ENCODE measurements around the gene SRXN1.
A peak's percentile ranks its signal among the peaks of the same experiment; 100 is the strongest.
"Not testable (repeated sequence)": the region's sequence is repeated elsewhere in the genome, so short reads cannot be mapped to it uniquely, and the experiment has no call there.

Gene SRXN1

DNA sequence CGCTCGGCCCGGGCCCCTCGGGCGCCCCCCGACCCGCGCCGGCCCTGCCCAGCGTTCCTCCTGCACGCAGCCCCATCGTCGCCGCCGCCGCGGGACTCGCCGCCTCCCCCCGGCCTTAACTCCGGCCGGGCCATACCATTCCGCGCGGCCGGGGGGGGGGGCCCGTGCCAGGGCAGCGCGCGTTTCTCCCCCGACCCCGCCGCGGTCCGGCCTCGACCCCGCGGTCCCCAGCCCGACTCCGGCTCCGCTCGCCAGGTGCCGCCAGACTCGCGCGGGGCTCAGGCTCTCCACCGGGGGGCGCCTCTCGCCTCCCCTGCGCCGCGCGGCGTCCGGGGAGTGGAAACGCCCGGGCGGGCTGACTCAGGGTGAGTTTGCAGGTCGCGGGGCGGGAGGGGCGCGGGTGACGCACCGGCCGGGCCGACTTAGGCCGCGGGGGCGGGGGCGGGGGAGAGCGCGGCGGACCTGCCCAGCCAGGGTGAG, at the start of gene SRXN1:
Gene SRXN1, minus strand, starts transcription at position 91 of the 480 bp plus-strand sequence. Its CDS starts 15 bp downstream, at position 76.
- DNase-seq (ENCODE audit: low read depth in 3 of 3): peak; percentile 63 to 80 (median 68)

DNA sequence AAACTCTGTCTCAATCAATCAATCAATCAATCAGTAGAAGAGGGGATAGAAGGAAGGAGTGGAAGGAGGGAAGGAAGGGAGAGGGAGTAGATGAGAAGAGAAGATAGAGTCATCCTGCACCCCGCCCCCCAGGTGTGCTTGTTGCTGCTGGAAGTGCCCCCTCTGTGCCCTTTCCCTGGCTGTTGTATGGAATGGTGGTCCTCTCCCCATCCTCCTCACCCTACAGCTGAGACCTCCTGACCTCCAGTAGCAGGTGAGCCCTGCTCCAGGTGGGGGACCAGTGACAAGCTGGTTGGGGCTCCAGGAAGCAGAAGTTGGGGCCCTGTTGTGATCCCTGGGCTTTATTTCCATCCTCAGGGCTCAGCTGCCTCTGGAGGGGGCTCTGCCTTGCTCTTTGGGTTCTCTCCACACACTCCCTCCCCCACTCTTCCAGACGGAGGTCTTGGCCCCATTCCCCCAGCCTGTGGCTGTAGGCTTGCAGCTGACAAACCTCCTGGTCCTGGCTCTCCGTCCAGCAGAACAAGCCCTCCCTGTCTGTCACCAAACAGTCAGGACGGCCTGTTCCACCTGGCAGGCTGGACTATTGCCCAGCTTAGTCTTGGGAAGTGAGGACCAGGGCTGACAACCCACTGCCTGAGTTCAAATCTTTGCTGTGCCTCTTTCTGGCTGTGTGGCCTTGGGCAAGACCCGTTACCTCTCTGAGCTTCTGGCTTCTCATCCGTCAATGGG, 48.6 kb upstream of the SRXN1 start:
- no peak for DNase-seq (ENCODE audit: low read depth in 3 of 3)

DNA sequence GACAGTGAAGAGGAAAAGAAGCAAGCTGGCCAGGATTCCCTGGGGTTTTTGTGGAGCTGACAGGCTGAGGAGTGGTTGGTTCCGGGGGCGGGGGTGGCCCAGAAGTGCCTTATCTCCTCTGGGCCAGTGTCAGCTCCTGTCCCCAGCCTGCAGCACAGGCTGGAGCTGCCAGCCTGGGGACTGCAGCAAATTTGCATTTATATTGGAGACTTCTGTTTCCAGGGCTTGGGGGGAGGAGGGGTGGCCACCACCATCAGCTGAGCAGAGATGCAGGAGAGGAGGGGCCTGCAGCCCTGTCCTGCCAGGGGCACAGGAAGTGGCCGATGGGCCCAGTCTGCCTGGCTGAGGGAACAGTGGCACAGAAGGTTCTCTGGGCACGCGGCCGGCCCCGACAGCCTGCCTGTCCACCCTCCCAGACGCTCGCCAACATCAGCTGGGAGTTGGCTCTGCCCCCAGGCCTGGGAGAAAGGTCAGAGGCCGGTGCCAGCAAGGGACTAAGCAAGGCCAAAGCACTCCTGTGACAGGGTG, 46.9 kb upstream of the SRXN1 start:
- no peak for DNase-seq (ENCODE audit: low read depth in 3 of 3)

DNA sequence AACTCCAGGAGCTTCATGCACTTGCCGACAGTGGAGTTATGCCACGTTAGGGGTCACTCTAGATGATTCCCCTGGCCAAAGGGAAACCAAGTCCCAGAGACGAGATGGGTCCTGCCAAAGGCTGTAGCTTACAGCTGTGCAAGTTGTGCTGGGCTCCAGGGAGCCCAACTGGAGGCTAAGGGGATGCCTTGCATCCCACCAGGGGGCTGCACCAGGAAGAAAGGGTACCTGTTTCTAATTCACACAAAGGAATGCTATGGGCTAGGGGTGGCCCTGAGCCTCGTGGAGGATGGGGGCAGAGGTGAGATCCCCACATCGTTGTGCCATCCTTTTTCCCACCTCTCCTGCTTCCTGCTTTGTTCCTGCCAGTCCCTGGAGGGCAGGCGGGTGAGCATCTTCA, 46.3 kb upstream of the SRXN1 start:
- no peak for DNase-seq (ENCODE audit: low read depth in 3 of 3)

DNA sequence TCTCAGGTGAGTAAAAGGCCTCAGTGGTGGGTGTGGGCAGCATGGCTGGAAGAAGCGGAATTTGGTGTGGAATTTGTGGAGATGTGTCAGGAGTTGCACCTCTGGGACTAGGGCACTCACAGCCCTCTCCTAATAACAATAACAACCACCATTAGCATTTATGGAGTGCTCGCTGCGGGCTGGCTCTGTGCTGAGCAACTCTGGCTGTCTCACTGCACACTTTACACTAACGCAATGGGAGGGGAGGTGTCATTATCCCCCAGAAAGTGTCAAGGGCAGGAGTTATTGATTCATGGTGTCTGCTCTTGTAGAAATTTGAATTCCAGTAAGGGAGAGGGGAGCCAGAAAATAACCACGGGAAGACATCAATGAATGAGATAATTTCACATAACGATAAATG, 45.3 kb upstream of the SRXN1 start:
- no peak for DNase-seq (ENCODE audit: low read depth in 3 of 3)

DNA sequence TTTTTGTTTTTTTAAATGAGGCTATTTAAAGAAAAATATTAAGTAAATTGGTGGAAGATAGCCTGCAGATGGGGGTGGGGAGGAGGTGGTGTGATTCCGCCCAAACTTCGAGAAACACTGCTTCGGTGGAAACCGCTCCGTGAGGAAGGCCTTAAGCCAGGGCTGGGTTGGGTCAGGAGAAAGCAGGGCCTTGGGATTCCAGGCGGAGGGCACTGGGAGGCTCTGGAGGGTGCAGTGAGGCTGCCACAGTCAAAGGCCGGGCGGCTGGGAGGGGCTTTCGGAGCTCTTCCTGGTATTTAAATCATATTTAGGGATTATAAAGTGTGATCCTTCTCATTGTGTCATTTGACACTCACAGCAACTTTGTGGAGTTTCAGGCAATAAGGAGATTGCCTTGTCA, 44.8 kb upstream of the SRXN1 start:
- no peak for DNase-seq (ENCODE audit: low read depth in 3 of 3)

DNA sequence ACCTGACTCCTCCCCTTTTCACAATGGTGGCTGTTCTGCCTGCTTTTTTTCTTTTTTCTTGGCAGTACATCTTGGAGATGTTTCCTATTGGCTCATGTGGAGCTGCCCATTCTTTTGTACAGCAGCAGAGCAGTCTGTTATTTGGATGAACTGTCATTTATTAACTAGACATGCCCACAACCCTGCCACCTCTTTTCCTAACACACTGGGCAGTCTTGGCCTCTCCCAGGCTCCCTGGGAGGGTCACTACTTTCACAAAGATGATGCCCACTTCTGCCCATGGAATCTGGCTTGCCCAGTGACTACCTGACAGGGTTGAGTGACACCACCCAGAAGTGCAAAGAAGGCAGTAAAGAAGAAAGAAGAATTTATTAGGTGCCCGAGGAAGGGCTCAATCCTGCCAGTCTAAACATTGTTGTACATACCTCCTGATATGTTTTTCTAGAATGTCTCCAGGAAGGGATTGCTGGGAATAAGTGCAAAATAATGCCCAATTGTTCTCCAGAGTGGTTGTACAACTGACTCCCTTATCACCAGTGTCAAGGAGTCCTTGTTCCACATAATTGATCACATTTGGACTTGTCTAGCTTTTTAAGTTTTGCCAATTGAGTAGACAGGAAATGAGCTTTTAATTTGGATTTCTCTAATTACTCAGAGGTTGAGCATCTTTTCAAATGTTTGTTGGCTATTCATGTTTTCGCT, 42.3 kb upstream of the SRXN1 start:
- DNase-seq (ENCODE audit: low read depth in 3 of 3): no peak

DNA sequence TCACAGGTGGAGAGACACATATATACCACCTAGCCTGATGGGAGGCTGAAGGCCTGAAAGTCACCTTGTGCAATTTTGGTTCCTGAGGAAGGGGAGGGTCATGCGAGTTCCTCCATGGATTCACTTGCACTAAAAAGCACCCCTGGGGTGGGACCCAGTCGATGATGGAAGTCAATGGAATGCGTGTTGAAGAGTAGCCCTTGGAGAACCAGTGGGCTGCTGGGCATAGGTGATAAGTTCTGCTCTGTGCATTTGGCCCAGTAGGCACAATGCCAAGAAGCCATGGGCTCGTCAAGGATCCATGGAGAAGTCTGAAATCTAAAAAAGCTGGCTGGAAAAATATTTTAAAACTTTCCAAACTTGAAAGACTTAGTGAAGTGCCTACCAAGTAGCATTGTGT, 41.5 kb upstream of the SRXN1 start:
- no peak for DNase-seq (ENCODE audit: low read depth in 3 of 3)

DNA sequence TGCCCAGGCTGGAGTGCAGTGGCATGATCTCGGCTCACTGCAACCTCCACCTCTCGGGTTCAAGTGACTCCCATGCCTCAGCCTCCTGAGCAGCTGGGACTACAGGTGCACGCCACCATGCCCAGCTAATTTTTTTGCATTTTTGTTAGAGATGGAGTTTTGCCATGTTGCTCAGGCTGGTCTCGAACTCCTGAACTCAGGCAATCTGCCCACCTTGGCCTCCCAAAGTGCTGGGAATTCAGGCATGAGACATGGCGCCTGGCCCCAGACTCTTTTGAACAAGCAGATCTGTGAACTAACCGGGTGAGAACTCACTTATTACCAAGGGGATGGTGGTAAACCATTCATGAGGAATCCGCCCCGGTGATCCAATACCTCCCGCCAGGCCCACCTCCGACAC, 40.8 kb upstream of the SRXN1 start:
- not testable (repeated sequence) for DNase-seq (ENCODE audit: low read depth in 3 of 3)

DNA sequence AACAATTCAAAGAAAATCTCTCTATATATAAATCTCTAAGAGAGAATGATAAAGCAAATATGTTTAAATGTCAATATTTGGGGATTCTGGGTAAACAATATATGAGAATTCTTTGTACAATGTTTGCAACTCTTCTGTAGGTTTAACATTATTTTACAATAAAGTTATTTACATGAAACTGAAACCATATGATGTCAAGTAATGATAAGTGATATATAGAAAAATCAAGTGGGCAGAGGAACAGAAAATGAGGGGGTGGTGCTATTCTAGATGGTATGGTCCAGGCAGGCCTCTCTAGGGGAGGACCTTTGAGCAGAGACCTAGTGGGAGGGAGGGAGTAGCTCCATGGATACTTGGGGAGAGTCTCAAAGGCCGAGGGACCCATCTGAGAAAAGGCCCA, 39.0 kb upstream of the SRXN1 start:
- DNase-seq (ENCODE audit: low read depth in 3 of 3): no peak

DNA sequence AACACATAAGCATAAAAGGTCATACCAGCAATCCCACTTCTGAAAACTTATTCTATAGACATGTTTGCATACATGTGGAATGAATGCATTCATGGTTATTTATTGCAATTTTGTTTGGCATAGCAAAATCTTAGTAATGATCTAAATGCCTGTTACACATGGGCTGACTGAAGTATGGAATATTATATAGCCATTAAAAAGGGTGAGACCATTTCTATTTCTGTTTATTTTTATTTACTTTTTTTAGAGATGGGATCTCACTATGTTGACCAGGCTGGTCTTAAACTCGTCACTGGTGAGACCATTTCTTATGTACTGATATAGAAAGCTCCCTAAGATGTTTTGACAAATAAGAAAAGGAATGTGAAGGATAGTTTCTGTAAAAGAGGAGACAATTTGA, 36.9 kb upstream of the SRXN1 start:
- DNase-seq (ENCODE audit: low read depth in 3 of 3): no peak

DNA sequence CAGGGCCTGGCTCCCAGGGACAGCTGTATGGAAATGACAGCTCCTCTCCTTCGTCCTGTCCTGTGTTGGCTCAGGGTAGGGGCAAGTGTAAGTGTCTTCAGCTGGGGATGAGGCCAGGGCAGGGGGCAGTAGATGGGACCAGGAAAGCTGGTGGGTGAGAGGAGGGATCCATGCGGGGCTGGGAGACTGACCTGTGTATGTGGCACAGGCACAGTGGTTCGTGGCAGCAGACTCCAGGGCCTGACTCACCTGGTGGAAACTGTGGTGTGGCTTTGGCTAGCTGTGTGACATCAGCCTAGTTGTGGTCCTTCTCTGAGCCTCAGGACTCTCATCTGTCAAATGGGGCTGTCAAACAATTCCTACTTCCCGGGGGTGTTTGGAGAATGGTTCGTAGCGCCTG, 36.3 kb upstream of the SRXN1 start:
- DNase-seq (ENCODE audit: low read depth in 3 of 3): no peak

DNA sequence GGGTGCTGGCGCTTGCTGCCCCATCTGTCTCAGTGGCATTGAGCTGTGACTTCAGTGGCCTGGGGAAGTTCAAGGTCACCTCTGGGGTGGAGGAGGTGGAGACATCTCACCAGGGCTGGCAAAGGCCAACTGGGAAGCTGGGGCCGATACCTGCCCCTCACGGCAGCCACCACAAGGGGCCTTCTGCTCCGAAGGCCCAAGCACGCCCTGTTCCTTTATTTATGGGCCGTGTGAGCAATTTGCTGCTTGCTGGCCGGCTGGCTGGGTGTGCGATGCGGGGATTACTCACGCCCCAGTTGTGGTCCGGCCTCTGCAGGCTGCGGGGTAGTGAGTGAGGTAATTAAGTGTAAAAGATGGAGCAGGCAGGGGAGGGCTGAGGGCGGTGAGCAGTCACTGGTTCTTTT, 35.8 kb upstream of the SRXN1 start:
- no peak for DNase-seq (ENCODE audit: low read depth in 3 of 3)

DNA sequence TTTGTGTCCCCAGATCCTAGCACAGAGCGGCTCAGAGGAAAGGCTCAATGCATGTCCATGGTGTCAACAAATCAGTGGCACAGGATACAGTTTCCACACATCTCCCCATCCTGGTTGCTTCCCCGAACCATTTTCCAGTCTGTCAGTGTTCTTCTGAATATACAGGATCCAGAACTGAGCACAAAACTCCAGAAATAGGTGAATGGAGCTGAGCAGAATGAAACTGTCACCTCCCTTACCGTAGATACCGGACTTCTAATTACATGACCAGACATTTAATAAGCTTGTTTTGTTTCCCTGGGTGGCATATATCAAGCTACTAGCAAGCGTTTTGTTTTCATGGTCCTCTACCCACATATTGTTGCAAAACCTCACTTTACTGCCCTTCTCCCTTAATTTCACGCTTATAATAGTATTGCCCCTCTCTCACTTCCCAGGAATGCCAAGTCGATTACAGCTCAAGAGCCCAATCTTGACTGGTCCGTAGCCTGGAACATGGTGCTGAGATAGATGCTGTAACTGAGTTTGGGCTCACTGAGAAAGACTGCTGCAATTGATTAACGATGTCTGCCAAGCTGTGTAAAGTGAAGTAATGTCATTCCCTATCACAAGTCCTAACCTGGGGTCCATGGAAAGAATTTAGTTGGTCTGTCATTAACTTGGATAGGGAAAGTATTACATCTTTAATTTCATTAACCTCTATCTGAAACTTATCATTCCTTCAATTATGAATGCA, 34.6 kb upstream of the SRXN1 start:
- no peak for DNase-seq (ENCODE audit: low read depth in 3 of 3)

DNA sequence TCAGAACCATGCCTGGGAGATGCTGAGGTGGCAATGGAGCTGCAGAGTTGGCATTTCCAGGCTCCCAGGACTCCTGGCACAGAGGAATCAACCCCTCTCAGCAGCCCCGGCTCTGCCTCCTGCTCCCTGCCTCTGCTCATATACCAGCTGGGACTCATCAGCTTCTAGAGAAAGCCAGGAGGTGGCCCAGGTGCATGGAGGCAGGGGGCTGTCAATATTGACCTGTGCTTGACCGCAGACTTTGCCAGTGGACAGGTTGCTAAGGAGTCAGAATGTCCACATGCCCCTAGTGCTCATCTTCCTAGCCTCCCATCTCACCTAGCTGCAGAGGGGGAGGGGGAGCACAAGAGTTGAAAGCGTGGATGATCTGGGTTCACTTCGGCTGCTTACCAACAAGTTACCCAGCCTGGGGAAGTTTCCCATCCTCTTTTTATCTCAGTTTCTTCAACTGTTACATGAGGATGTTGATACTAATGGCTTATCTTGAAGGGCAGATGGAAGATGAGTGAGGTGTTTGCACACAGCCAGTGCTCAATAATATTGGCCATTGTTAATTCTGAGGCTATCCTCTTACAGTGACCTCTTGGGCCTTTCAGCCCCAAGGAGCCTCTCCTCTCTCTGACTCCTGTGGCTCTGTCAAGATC, 31.8 kb upstream of the SRXN1 start:
- DNase-seq (ENCODE audit: low read depth in 3 of 3): no peak

DNA sequence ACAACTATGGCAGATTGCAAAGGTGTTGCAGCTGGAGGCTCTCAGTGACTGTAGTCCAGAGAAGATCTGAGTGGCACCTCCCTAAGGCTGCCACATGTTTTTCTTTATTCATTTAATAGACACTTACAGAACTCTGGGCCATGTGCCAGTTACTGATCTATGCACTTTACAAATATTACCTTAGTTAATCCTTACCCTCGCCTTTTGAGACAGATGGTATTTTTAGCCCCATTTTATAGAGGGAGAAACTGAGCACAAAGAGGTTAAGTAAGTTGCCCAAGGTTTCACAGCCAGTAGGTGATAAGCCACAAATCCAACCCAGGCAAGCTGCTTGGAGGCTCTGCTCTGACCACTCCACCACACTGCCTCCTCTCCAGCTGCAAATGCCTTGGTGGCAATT, 29.1 kb upstream of the SRXN1 start:
- DNase-seq (ENCODE audit: low read depth in 3 of 3): no peak

DNA sequence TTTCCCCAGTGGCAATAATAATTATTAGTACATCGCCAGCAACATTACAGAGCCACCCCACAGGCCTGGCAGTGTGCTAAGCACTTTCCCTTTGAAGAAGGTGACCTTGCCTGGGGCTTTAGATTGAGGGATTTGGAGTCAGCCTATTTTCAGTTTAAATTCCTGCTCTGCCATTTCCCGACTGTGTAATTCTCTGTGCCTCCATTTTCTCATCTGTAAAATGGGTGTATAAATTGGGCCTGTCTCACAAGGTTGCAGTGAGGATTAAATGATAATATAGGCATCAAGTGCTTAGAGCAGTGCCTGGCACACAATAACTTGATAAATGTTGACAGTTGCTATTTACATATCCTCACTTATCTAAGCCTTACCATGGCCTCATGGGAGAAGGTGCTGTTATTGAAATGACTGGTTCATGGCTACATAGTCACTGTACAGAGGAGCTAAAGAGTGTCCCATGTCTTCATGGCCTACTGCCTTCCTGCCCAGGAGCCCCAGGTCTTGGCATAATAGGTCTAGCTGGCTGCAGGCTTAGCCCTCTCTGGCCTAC, 27.7 kb upstream of the SRXN1 start:
- DNase-seq (ENCODE audit: low read depth in 3 of 3): no peak

DNA sequence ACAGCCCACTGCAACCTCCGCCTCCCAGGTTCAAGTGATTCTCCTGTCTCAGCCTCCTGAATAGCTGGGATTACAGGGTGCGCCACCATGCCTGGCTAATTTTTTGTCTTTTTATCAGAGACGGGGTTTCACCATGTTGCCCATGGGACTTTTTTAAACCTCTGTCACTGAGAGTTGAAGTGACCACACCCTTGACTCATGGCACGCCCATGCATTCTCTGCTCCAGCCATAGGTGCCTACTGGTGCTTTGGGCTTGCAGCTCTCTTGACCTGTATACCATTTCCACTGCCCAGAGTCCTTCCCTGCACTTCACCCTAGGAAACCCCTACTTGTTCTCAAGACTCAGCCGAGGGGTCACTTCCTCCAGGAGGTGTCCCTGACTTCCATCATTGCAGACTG, 25.0 kb upstream of the SRXN1 start:
- no peak for DNase-seq (ENCODE audit: low read depth in 3 of 3)

DNA sequence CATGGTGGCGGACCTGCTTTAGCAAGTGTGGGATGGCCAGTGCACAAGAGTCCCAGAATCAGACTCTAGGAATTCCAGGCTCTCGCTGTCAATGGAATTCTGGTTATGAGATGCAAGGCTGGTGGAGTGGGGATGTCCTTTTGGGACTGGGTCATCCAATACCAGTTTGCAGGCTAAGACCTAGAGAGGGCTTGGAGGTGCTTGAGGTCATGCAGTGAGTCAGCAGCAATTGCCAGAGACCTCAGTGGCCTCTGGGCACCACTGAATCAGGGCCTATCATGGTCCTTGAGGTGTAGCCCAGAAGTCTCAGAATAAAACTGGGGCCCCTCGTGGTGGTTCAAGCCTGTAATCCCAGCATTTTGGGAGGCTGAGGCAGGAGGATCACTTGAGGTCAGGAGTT, 24.0 kb upstream of the SRXN1 start:
- DNase-seq (ENCODE audit: low read depth in 3 of 3): no peak

DNA sequence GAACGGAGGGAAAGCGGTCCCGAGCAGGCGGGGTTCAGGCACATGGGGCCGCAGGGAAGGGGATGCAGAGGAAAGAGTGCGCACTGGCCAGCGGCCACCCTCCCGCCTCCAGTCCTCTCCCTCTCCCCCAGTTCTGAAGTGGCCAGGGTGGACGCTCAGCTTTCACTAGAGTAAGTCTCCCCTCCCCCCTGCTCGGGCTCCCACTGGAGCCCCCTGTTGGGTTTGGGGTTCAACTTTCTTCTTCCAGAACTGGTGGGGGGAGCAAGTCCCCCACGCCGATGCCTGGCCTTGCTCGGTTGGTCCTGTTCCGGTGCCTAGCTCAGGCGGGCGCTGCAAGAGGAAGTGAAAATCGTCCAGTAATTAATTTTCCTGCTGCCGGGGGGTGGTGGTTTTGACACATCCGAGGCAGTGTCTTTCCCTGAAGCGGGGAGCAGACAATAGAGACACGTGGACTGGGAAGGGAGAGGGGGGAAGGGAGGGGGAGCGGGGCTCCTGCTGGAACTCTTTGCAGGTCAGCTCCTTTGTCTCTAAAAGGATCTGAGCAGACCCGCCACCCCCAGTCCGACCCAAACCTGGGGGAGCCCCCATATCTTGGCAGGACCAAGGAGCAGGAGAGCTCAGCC, 23.4 kb upstream of the SRXN1 start:
- DNase-seq (ENCODE audit: low read depth in 3 of 3): no peak
